GM19467 (cell line): Measurements from ENCODE around the gene CYS1.
"Not testable (repeated sequence)": the region's sequence is repeated elsewhere in the genome, so short reads cannot be mapped to it uniquely, and the experiment has no call there.

Experiments
- ATAC-seq: cut with Tn5 transposase; IDR thresholded peaks from one replicate; pipeline ENCODE4 v1.9.1; 2021; ENCODE audit warnings: mild to moderate bottlenecking, moderate library complexity; ENCODE audit not compliant: unreplicated experiment

CYS1 gene

GRCh38 chr2:10033251-10034006 is 46.8 kb downstream of the CYS1 start:
- no peak for ATAC-seq

DNA sequence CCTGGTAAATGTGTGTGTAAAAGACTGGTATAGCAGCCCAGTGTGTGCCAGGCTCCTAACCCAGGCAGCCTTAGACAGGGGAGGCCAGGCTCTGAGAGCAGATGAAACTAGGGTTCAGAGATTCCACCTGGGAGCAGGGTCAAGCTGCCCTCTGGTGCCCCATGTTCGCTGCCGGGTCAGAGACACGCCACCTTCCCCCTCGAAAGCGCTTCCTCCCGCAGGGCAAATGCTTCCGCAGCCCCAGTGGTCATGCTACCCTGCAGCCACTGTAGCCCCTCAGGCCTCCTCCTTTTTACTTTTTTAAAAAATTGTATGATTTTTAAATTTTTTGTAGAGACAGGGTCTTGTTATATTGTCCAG is 47.5 kb downstream of the CYS1 start:
- ATAC-seq: no peak

DNA sequence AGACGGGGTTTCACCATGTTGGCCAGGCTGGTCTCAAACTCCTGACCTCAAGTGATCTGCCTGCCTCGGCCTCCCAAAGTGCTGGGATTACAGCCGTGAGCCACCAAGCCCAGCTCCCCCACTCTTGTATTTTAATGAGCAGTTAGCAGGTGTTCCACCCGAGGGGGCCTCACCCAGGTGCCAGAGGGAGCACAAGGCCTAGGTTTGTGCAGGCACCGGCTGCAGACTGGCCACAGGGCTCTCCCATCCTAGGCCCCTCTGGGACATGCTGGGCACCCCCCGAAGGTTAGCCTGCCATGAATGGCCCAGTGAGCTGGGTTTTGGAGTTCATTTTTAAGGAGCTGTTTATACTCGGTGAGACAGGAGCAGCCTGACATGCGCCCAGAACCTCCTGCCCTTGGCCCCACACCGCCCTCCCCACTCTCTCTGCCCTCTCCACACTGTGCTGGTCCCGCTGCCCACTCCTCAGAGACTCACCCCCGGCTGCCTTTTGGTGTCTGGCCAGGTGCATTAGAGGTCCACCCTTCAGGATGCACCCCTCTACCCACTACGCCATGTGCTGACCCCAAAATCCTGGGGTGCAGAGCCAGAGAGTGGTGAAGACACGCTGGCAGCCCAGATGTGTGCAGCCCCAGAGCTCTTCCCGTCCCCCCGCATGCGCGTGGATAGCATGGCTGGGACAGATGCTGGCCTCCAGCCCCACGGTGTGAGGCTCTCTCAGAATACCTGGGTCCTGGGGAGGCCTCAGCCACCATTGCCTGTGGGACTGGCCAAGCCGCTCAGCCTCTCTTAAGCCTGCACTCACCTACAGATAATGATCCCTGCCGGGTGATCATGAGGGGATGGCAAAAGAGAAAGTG is 48.1 kb downstream of the CYS1 start:
- ATAC-seq: no peak

GRCh38 chr2:10030798-10031197 is 49.4 kb downstream of the CYS1 start:
- ATAC-seq: not testable (repeated sequence)

- ATAC-seq: no peak
Observed at GRCh38 chr2:10030311-10030736, 49.9 kb downstream of the CYS1 start.

DNA sequence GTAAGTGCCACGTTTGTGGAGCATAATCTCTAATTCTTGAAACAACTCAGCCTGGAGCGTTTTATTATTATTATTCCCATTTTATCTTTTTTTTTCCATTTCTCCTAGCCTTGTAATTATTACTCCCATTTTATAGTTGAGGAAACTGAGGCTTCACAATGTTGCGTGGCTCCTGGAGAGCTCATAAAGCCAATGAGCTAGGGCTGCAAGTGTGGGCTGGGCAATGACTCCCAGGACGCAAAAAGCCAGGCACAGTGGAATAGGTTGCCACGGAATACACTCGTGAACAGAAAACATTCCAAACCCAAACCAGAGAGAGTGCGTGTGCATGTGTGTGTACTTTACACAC is 50.4 kb downstream of the CYS1 start:
- ATAC-seq: no peak

DNA sequence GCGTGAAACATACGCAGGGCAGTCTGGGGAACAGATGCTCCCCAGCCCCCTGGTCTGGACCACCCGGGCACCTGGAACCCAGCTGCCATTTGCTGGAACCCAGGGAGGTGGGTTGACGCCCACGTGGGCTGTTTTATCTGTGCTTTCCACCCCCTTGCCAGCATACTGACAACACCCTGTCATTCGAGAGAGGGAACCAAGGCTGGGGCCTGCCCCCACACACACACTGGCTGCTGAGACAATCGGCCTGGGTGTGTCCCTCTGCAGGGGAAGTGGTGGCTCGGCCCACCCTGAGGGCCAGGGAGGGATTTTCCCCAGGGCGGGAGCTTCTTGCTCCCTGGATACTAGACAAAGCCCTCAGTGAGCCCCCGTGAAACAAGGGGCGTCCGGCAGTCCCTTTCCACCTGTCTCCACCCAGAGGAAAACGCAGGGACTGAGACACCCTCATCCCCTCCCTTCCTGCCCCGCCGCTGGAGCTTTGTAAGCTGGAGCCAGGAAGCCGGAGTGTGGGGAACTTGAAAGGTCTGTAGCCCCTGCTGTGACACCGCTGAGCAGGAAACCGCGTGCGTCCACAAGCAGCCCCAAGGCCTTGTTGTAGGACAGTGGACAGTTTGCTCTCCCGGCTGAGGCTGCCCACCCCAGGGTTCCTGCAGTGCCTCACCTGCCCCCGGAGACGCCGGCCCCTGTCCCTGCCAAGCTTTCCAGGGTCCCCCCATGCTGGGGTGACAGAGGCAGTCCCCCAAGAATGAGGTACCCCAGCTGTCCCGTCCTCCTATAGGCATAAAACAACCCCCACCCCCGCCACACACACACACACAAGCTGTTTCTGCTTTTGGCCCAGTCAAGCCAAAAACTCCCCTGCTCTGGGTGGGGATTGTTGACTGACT is 51.0 kb downstream of the CYS1 start:
- ATAC-seq: no peak

GRCh38 chr2:10028407-10028987 is 51.7 kb downstream of the CYS1 start:
- no peak for ATAC-seq

- ATAC-seq: no peak
Observed at GRCh38 chr2:10027660-10028330, 52.4 kb downstream of the CYS1 start.

GRCh38 chr2:10026940-10027569 is 53.2 kb downstream of the CYS1 start:
- no peak for ATAC-seq

DNA sequence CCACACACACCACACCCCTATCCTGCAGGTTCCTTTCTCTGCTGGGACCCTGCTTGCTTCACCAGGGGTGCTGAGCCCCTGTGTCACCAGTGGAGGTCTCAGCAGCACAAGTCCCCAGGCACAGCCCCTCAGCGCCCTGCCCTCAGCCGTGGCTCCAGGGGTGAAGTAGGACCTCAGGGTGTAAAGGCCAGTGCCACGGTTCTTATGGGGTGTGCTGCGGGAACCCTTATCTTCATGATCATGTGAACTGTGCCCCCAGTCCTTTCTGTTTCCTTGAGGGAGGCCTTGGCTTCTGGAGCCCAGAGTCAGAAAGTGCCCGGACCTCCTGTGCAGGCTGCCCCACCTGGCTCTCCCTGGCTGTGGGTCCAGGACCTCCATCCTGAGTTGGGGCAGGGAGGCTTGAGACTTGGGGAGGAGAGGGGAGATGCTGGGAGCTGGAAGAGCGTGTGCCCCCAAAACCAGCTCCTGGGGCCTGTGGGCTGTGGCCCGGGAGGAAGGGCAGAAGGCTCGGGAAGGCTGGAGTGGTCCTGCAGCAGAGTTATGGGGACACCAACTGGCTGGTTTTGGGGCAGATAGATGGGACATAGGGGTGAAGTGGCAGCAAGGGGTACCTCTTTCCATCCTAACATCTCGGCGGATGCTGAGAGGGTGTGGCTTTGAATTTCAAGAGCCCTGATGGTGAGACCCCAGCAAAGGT is 57.1 kb downstream of the CYS1 start:
- ATAC-seq: no peak

DNA sequence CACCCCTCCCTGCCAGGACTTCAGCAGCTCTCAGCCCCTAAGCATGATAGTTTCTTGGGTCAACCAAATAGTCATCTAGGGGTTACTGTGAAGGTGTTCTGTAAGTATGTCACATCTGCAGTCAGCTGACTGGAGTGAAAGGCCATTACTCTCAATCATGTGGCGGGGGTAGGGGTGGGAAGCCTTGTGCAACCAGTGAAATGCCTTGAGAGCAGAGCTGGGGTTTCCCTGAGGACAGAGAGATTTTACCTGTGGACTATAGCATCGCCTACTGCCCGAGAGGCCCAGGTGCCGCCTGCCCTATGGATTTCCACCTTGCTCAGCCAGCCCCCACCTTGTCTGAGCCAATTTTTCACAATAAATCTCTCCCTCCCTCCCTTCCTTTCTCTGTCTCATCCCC is 57.8 kb downstream of the CYS1 start:
- no peak for ATAC-seq

DNA sequence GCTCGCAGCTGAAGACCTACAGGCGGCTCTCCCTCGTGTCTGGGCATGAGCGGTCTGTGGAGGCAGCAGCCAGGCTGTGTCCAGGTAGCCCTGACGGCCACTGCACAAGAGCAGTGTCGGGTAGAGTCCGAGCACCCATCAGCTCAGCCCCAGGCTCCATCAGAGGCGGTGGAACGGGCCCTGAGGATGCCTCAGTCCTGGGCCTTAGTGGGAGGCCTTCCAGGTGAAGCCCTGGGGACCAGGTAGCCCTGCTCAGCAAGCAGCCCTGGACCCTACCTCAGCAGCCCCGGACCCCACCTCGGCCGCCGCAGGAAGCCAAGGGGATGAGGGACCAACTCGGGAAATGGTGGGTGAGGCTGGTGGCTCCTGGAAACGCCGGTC is 58.2 kb downstream of the CYS1 start:
- ATAC-seq: no peak

DNA sequence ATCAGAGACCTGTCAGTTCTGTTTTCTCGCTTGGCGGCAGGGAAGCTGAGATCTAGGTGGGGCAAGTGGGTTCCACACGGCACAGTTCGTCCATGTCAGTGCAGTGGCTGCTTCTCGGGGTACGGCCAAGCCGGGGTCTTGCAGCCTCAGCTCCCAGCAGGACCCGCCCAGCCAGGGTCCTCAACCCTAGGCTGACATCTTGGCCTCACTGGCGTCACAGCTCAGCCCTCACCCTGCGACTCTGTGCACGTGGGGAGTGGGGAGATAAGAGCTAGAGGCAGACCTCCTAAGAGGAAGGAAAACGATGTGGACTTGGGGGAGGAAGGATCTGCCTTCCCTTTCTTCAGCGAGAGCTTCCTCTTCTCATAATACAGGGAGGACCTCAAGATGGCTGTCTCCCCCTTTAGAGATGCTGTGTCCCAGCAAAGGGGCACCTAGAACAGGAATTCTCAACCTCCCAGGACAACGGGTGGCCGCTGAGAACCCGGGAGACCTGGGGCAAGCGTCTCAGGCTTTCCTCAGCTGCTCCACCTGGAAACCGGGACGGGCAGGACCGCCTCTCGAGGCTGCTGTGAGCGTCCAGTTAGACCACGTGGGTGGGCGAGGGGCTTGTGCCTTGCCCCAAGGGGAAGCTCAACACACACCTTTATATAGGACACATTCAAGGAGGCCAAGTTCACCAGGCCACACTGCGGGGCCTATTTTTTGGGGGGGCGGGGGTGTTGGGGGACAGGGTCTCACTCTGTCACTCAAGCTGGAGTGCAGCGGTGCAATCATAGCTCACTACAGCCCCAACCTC is 60.4 kb downstream of the CYS1 start:
- no peak for ATAC-seq

- no peak for ATAC-seq
Observed at GRCh38 chr2:10019174-10019573, 61.0 kb downstream of the CYS1 start.

GRCh38 chr2:10017313-10017941 is 62.8 kb downstream of the CYS1 start:
- no peak for ATAC-seq

DNA sequence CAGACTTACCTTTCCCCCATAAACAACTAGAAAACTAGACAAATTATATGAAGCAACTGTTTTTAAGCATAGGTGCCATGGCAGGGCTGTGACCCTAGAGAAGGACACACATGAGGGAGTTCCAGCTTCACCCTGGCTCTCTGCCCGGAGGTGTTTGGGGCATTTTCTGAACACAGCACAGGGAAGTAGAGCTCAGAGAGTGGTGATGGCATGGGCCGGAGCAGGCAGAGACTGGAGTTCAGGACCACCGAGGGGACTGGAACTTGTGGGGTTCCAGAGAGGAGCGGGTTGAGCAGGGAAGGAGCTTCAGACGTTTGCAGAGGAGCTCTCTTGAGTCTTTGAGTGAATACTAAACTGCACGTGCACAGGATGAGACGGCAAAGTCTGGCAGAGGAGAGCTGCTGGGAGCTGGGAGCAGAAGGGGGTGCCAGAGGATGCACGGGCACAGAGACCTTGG is 63.4 kb downstream of the CYS1 start:
- no peak for ATAC-seq
